T-cell (primary cell): ENCODE measurements around the gene HP1BP3. TPM values are rescaled to one million over a fixed set of nuclear protein-coding genes. Genes with fewer than 3 reads are reported as not detected.
A peak's percentile ranks its signal among the peaks of the same experiment; 100 is the strongest.
"Not testable (repeated sequence)": the region's sequence is repeated elsewhere in the genome, so short reads cannot be mapped to it uniquely, and the experiment has no call there.

Experiments used
- ATAC-seq, 4 experiments: fragments of 200-7000 bp in 3 of 4; fragments of 150-1000 bp in 1 of 4; cut with Tn5 transposase; replicated peaks in 1 of 4; 1 replicate in 3 of 4; 2 replicates in 1 of 4; pipeline ENCODE4 v1.10.0; 2021; ENCODE audit warnings: moderate library complexity in 3 of 4, mild to moderate bottlenecking in 2 of 4, moderate number of reproducible peaks in 1 of 4
- CTCF ChIA-PET, 2 donors: fragments of 300-600 bp; sonication (Branson Sonifier 250); formaldehyde crosslinking; loops; one replicate each; lab custom pipeline; 2022; ENCODE audit warnings: antibody characterized with exemption in 2 of 2; lab: Charles Lee
- POLR2A ChIA-PET, 2 donors: fragments of 300-600 bp; sonication (Branson Sonifier 250); formaldehyde crosslinking; loops; one replicate each; lab custom pipeline; 2022; ENCODE audit warnings: antibody characterized with exemption in 2 of 2; lab: Charles Lee
- DNase-seq, 35 experiments: peaks; one replicate each; pipeline versions ENCODE4 v3.0.0 to v3.0.0-alpha.2; 2013 to 2023
- H3K27ac ChIP-seq: one replicate; pipeline ENCODE4 v1.5.1; 2013; ENCODE audit warnings: low read length
- H3K27me3 ChIP-seq, 2 experiments: replicated peaks in 1 of 2; 1 replicate in 1 of 2; 2 replicates in 1 of 2; pipeline versions ENCODE4 v1.6.1 to v1.7.0; 2013; ENCODE audit warnings: low read length in 1 of 2, mixed read lengths in 1 of 2; ENCODE audit not compliant: control insufficient read depth in 2 of 2, insufficient read depth in 2 of 2; ENCODE audit errors: extremely low read depth in 1 of 2
- H3K36me3 ChIP-seq, 2 donors: 1 replicate in 1 of 2; 2 replicates in 1 of 2; pipeline versions ENCODE4 v1.6.1 to v1.7.0; 2013; ENCODE audit warnings: low read length in 1 of 2; ENCODE audit not compliant: control insufficient read depth in 2 of 2, insufficient read depth in 1 of 2; ENCODE audit errors: extremely low read depth in 1 of 2
- H3K4me1 ChIP-seq, 2 experiments: 1 replicate in 1 of 2; 2 replicates in 1 of 2; pipeline versions ENCODE4 v1.6.1 to v1.7.0; 2013; ENCODE audit warnings: low read length in 2 of 2, mixed read lengths in 1 of 2; ENCODE audit not compliant: insufficient read depth in 2 of 2, control insufficient read depth in 1 of 2; ENCODE audit errors: extremely low read depth in 1 of 2
- H3K4me3 ChIP-seq, 2 donors: 1 replicate in 1 of 2; 2 replicates in 1 of 2; pipeline versions ENCODE4 v1.5.1 to v1.7.0; 2013; ENCODE audit warnings: mild to moderate bottlenecking in 2 of 2, low read length in 1 of 2, moderate library complexity in 1 of 2; ENCODE audit not compliant: control insufficient read depth in 1 of 2; ENCODE audit errors: extremely low read depth in 1 of 2
- H3K9me3 ChIP-seq: 2 replicates; pipeline ENCODE4 v1.7.0; 2013
- H3K27ac Mint-ChIP-seq, 2 donors: one replicate each; pipeline ENCODE4 v1.8.0; 2020 to 2021; ENCODE audit warnings: mild to moderate bottlenecking in 2 of 2, mixed read lengths in 2 of 2
- H3K27me3 Mint-ChIP-seq, 2 donors: one replicate each; pipeline ENCODE4 v1.8.0; 2021 to 2022; ENCODE audit warnings: mixed read lengths in 2 of 2
- H3K36me3 Mint-ChIP-seq: one replicate; pipeline ENCODE4 v1.8.0; 2021; ENCODE audit warnings: mixed read lengths
- H3K4me1 Mint-ChIP-seq, 3 donors: one replicate each; pipeline ENCODE4 v1.8.0; 2020 to 2022; ENCODE audit warnings: mixed read lengths in 3 of 3, mild to moderate bottlenecking in 1 of 3
- H3K4me3 Mint-ChIP-seq, 3 donors: one replicate each; pipeline ENCODE4 v1.8.0; 2020 to 2022; ENCODE audit warnings: mild to moderate bottlenecking in 3 of 3, mixed read lengths in 3 of 3, moderate library complexity in 3 of 3
- H3K9me3 Mint-ChIP-seq, 3 donors: one replicate each; pipeline ENCODE4 v1.8.0; 2020 to 2022; ENCODE audit warnings: mixed read lengths in 3 of 3
- WGBS: methylation state at CpG from one replicate; pipeline ENCODE4 v1.1.5; 2013; ENCODE audit warnings: missing lambda C conversion rate; ENCODE audit not compliant: insufficient coverage; 5-methylcytosine and 5-hydroxymethylcytosine counted together
- total RNA-seq, 35 experiments: library from RNA in 6 of 35; stranded (reverse) in 6 of 35; fragments of 120-200 nt in 1 of 35; gene quantifications; one replicate each; pipeline versions ENCODE4 v1.2.1 to v1.2.4 and lab custom pipeline; 2013 to 2026

The HP1BP3 gene
- total RNA-seq, 5 donors from 2014 or later (not counting 1 experiment from before 2014, with no cell fraction given) = 248 to 279 (median 270) TPM

GRCh38 chr1:20792196-20792595 is 5.1 kb upstream of the HP1BP3 start:
- H3K4me3 ChIP-seq = no peak overlapping the region
- Mint-ChIP-seq H3K27ac (no peak overlapping the region), H3K27me3 (no peaks in the 10 kb centered on the region), H3K4me3 (no peak overlapping the region), H3K4me1 (peaks cover 8 to 10% (median 10%) of the 10 kb centered on the region in 3 donors), H3K9me3 (no peaks in the 10 kb centered on the region), H3K36me3 (no peaks in the 10 kb centered on the region)
- peaks cover 6 to 7% of the 10 kb centered on the region in 2 experiments for H3K4me1 ChIP-seq
- no peaks in the 10 kb centered on the region for H3K9me3 ChIP-seq
- H3K27ac ChIP-seq = no peak overlapping the region
- DNase-seq (no peak), ATAC-seq (no peak)
- WGBS = no CpG with 5 or more reads among the region's 2 CpGs
- no peaks in the 10 kb centered on the region for H3K36me3 ChIP-seq
- peaks cover 0 to 2% of the 10 kb centered on the region in 2 experiments for H3K27me3 ChIP-seq
- ChIA-PET POLR2A (no interaction called here), CTCF (no interaction called here)

- Mint-ChIP-seq H3K27me3 (no peaks in the 10 kb centered on the region), H3K9me3 (no peaks in the 10 kb centered on the region), H3K27ac (no peak overlapping the region), H3K36me3 (no peaks in the 10 kb centered on the region), H3K4me3 (no peak overlapping the region), H3K4me1 (peaks cover 10 to 14% (median 11%) of the 10 kb centered on the region in 3 donors)
- POLR2A ChIA-PET = no interaction called here
- H3K36me3 ChIP-seq = no peaks in the 10 kb centered on the region
- peaks cover 6 to 10% of the 10 kb centered on the region in 2 experiments for H3K4me1 ChIP-seq
- no CpG with 5 or more reads among the region's 3 CpGs for WGBS
- DNase-seq = no peak
- H3K4me3 ChIP-seq = no peak overlapping the region
- no peak overlapping the region for H3K27ac ChIP-seq
- H3K9me3 ChIP-seq = no peaks in the 10 kb centered on the region
- peaks cover 0 to 2% of the 10 kb centered on the region in 2 experiments for H3K27me3 ChIP-seq
- ATAC-seq = no peak
- CTCF ChIA-PET = interaction anchor here in 1 of 2 donors (0.8 kb wide), 1 partner anchor 426 kb away, joined by 3 read pairs; no protein-coding TSS in a partner anchor
These were observed 3.7 kb upstream of the HP1BP3 start for GRCh38 chr1:20790785-20791184.

- H3K9me3 Mint-ChIP-seq, H3K27me3 ChIP-seq, H3K4me3 Mint-ChIP-seq, ATAC-seq, H3K27ac Mint-ChIP-seq, POLR2A ChIA-PET, H3K27me3 Mint-ChIP-seq, DNase-seq, CTCF ChIA-PET, H3K36me3 ChIP-seq, H3K4me3 ChIP-seq, H3K36me3 Mint-ChIP-seq, H3K9me3 ChIP-seq, H3K27ac ChIP-seq: not testable (repeated sequence)
- WGBS = 80% methylated on average over 2 of the region's 9 CpGs
- peaks cover 22 to 24% (median 23%) of the 10 kb centered on the region in 3 donors for H3K4me1 Mint-ChIP-seq
- peaks cover 14 to 16% of the 10 kb centered on the region in 2 experiments for H3K4me1 ChIP-seq
These were observed 2.5 kb upstream of the HP1BP3 start for GRCh38 chr1:20789598-20789997.

- Mint-ChIP-seq H3K4me3 (peak overlapping the region; percentile 92 to 99 (median 96)), H3K4me1 (peaks cover 35 to 37% (median 37%) of the 10 kb centered on the region in 3 donors), H3K27ac (peak overlapping the region; percentile 96 to 97), H3K36me3 (no peaks in the 10 kb centered on the region), H3K9me3 (no peaks in the 10 kb centered on the region), H3K27me3 (no peaks in the 10 kb centered on the region)
- Histone ChIP-seq H3K27ac (peak overlapping the region; percentile 91), H3K36me3 (no peaks in the 10 kb centered on the region), H3K4me1 (peaks cover 22 to 30% of the 10 kb centered on the region in 2 experiments), H3K9me3 (no peaks in the 10 kb centered on the region), H3K27me3 (no peaks in the 10 kb centered on the region), H3K4me3 (peak overlapping the region; percentile 65 to 89)
- DNase-seq (peak in 1 of 35 experiments; percentile 5), ATAC-seq (no peak)
- ChIA-PET POLR2A (no interaction called here), CTCF (no interaction called here)
- 68% methylated on average over 11 of the region's 22 CpGs for WGBS
These were observed 1.0 kb upstream of the HP1BP3 start for GRCh38 chr1:20787840-20788795.

GRCh38 chr1:20786253-20787028 is 666 bp downstream of the HP1BP3 start:
- H3K27ac Mint-ChIP-seq = peak overlapping the region; percentile 96 to 98
- H3K27me3 Mint-ChIP-seq = no peaks in the 10 kb centered on the region
- DNase-seq (peak; percentile 86 to 98 (median 93)), ATAC-seq (peak; percentile 76 to 78 (median 78))
- H3K4me3 Mint-ChIP-seq = peak overlapping the region; percentile 98 to 100 (median 99)
- Histone ChIP-seq H3K4me1 (peaks cover 22 to 42% of the 10 kb centered on the region in 2 experiments), H3K27ac (peak overlapping the region; percentile 80), H3K9me3 (no peaks in the 10 kb centered on the region), H3K36me3 (no peaks in the 10 kb centered on the region), H3K4me3 (peak overlapping the region; percentile 90), H3K27me3 (no peaks in the 10 kb centered on the region)
- H3K9me3 Mint-ChIP-seq = no peaks in the 10 kb centered on the region
- WGBS = under 1% methylated on average over 83 of the region's 102 CpGs
- ChIA-PET POLR2A (interaction anchor here (0.6 to 1.5 kb wide), 9 partner anchors 9 to 1122 kb away, joined by 3 to 8 read pairs (median 5); partner anchors contain the start of gene HTR6 (in 1 of the 2)), CTCF (interaction anchor here in 1 of 2 donors (0.8 to 2.1 kb wide), 5 partner anchors 44 to 1268 kb away, joined by 3 to 6 read pairs (median 5); no protein-coding TSS in a partner anchor)
- H3K4me1 Mint-ChIP-seq = peaks cover 40 to 45% (median 41%) of the 10 kb centered on the region in 3 donors
- H3K36me3 Mint-ChIP-seq = no peaks in the 10 kb centered on the region

- DNase-seq (peak in 1 of 35 experiments; percentile 16), ATAC-seq (peak in 3 of 4 experiments; percentile 0 to 4 (median 3))
- no peaks in the 10 kb centered on the region for H3K27me3 Mint-ChIP-seq
These were observed 1.2 kb downstream of the HP1BP3 start for GRCh38 chr1:20785907-20786252.

More at GRCh38 chr1:20785907-20786252, 1.2 kb downstream of the HP1BP3 start:
- Mint-ChIP-seq H3K36me3 (peaks cover 4% of the 10 kb centered on the region), H3K27ac (peak overlapping the region; percentile 96 to 98), H3K4me3 (peak overlapping the region; percentile 98 to 100 (median 99)), H3K4me1 (peaks cover 46 to 50% (median 46%) of the 10 kb centered on the region in 3 donors), H3K9me3 (no peaks in the 10 kb centered on the region)
- Histone ChIP-seq H3K9me3 (no peaks in the 10 kb centered on the region), H3K27me3 (no peaks in the 10 kb centered on the region), H3K27ac (peak overlapping the region; percentile 71), H3K36me3 (no peaks in the 10 kb centered on the region), H3K4me1 (peaks cover 27 to 42% of the 10 kb centered on the region in 2 experiments), H3K4me3 (peak overlapping the region; percentile 90)
- ChIA-PET CTCF (interaction anchor here in 1 of 2 donors (0.9 to 2.1 kb wide), 3 partner anchors 45 to 152 kb away, joined by 5 to 6 read pairs (median 5); no protein-coding TSS in a partner anchor), POLR2A (interaction anchor here (0.6 to 1.5 kb wide), 7 partner anchors 8 to 392 kb away, joined by 3 to 8 read pairs (median 5); no protein-coding TSS in a partner anchor)
- WGBS = 0% methylated on average over 16 of the region's 16 CpGs
